ENCODE results near the gene MECP2.
"Not testable (repeated sequence)": the region's sequence is repeated elsewhere in the genome, so short reads cannot be mapped to it uniquely, and the experiment has no call there.

Gene MECP2

GRCh38 chrX:154017766-154018517 is 79.6 kb downstream of the MECP2 start:
- no peak for DNase-seq (ENCODE audit: low read depth, low spot score)

- no peak for DNase-seq (ENCODE audit: low read depth, low spot score)
These were observed 81.0 kb downstream of the MECP2 start for GRCh38 chrX:154016366-154017076.

- no peak for DNase-seq (ENCODE audit: low read depth, low spot score)
These were observed 81.8 kb downstream of the MECP2 start for GRCh38 chrX:154015581-154016264.

- DNase-seq (ENCODE audit: low read depth, low spot score) = no peak
These were observed 82.8 kb downstream of the MECP2 start for GRCh38 chrX:154014429-154015380.

GRCh38 chrX:154013614-154014360 is 83.7 kb downstream of the MECP2 start:
- no peak for DNase-seq (ENCODE audit: low read depth, low spot score)

- no peak for DNase-seq (ENCODE audit: low read depth, low spot score)
These were observed 84.5 kb downstream of the MECP2 start for GRCh38 chrX:154013001-154013421.

GRCh38 chrX:154012336-154012991 is 85.1 kb downstream of the MECP2 start:
- DNase-seq (ENCODE audit: low read depth, low spot score) = no peak

GRCh38 chrX:154011376-154012335 is 85.9 kb downstream of the MECP2 start:
- DNase-seq (ENCODE audit: low read depth, low spot score) = no peak

GRCh38 chrX:154010330-154011087 is 87.0 kb downstream of the MECP2 start:
- no peak for DNase-seq (ENCODE audit: low read depth, low spot score)

- DNase-seq (ENCODE audit: low read depth, low spot score) = no peak
These were observed 89.0 kb downstream of the MECP2 start for GRCh38 chrX:154008521-154008920.

- DNase-seq (ENCODE audit: low read depth, low spot score) = no peak
These were observed 90.6 kb downstream of the MECP2 start for GRCh38 chrX:154006947-154007346.

- no peak for DNase-seq (ENCODE audit: low read depth, low spot score)
These were observed 93.2 kb downstream of the MECP2 start for GRCh38 chrX:154004315-154004714.

- DNase-seq (ENCODE audit: low read depth, low spot score) = no peak
These were observed 95.2 kb downstream of the MECP2 start for GRCh38 chrX:154002215-154002719.

- DNase-seq (ENCODE audit: low read depth, low spot score) = no peak
These were observed 97.5 kb downstream of the MECP2 start for GRCh38 chrX:154000051-154000450.

- no peak for DNase-seq (ENCODE audit: low read depth, low spot score)
These were observed 98.0 kb downstream of the MECP2 start for GRCh38 chrX:153999359-154000037.

GRCh38 chrX:153995504-153995903 is 102.0 kb downstream of the MECP2 start:
- no peak for DNase-seq (ENCODE audit: low read depth, low spot score)

GRCh38 chrX:153994398-153994797 is 103.1 kb downstream of the MECP2 start:
- DNase-seq (ENCODE audit: low read depth, low spot score) = not testable (repeated sequence)
